HG03565 (cell line): ENCODE results near the gene TACC2.

ENCODE experiments used
- ATAC-seq: cut with Tn5 transposase; IDR thresholded peaks from one replicate; pipeline ENCODE4 v1.9.1; 2021; ENCODE audit warnings: mild to moderate bottlenecking, moderate library complexity; ENCODE audit not compliant: unreplicated experiment

Gene TACC2

GRCh38 chr10:122029499-122030199, 40.7 kb downstream of the TACC2 start:
- ATAC-seq, result no peak

GRCh38 chr10:122030200-122030552, 41.2 kb downstream of the TACC2 start:
- ATAC-seq, result no peak

DNA sequence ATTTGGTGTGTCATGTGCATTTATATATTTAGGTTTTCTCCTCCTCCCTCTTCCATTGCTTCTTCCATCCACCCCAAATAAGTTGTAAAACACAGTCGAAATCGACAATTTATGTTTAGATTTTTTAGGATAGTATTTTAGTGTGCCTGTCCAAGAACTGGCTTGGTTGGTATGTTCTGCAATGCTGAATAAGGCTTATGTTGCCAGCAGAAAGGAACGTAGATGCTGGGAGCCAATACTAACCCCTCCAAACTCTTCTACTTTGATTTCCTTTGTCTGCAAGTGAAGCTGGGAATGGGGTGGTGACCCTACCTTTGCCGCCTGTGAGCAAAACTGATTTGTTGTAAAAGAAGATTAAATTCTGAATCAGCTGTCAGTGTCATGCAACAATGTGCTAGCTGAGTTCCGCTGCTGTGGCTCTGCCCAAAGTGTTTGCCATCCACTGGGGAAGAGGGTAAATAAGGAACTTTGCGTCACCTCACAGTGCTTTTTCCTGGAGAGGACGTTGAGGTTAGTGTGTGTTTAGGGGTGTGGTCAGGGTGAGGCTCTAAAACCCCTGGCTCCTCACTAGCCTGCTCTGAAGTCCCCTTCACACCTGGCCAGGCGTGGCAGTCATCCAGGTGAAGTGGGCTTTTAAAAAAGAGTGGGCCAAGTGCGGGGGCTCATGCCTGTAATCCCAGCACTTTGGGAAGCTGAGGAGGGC, 44.4 kb downstream of the TACC2 start:
- no peak for ATAC-seq

DNA sequence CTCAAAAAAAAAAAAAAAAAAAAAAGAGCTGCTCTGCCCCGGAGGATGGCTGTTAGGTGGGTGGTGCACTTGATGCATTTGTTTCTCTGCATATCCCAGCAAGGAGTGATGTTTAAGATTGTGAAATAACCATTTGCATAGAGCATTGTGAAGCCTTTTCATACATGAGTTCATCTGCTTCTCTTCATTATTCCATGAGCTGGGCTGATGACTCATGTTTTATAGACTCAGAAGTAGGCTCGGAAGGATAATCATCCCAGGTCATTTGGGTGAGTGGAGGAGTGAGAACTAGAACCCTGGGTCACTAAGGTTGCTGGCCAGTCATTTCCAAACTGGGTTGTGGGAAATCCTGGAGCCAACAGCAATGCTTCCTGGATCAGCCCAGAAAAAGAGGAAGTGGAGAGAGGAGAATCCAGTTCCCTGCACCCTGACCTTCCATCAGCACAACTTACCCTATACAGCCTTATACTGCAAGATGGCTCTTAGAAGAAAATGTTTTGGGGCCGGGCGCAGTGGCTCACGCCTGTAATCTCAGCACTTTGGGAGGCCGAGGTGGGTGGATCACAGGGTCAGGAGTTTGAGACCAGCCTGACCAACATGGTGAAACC, 45.3 kb downstream of the TACC2 start:
- no peak for ATAC-seq

DNA sequence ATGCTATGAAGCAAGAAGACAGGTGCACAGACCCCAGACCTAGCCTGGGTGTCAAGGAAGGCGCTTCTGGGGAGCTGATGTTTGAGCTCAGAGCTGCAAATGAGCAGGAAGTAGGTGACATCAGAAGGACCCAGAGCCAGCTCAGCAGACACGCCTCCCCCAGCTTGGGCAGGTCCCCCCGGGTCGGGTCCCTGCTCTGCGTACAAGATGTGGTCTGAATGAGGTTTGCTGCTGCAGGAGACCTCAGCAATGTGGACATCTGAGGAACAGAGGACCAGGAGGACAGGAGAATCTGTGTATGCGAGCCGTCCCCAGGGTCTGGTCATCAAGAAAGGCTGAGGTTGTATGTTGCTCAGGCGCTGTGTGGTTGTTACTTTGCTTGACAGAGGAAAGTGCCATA, 51.8 kb downstream of the TACC2 start:
- ATAC-seq, result no peak

DNA sequence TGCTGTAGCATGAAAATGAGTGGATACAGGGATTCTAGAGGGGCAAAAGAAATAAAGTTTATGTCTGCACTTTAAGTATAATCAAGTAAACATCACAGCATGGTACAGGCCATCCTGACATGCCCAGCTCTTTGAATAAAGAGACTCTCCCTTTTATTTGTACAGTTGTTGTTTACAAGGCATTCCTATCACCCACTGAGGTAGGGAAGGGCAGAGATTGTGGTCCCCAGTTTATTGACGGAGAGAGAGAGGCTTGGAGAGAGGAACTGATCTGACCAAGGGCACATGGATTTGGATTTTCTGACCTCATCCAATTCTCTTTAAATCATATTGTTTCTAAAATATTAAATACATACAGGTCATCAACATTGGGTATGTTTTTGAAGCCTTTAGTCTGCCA, 53.9 kb downstream of the TACC2 start:
- ATAC-seq, result no peak

GRCh38 chr10:122044045-122044661, 55.2 kb downstream of the TACC2 start:
- no peak for ATAC-seq

- ATAC-seq, result no peak
Observed at GRCh38 chr10:122044713-122045112, 55.8 kb downstream of the TACC2 start.

- ATAC-seq, result no peak
Observed at GRCh38 chr10:122045212-122045611, 56.2 kb downstream of the TACC2 start.

DNA sequence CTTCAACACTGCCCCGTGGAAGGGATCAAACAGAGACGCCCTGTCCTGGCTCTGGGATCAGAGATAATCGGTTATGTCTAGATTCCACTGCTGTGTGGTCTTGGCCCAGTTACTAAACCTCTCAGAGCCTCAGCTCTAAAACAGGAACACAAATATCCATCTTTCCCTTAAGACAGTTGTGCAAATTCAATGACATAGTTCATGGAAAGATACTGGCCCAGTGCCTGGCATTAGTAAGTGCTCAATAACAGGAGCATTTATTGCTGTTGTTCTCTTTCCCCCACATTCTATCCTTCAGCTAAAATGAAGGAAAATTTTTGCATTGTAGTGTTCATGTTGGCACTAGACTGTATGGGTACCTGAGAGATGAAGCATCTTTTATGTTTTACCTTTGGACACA, 58.6 kb downstream of the TACC2 start:
- no peak for ATAC-seq

DNA sequence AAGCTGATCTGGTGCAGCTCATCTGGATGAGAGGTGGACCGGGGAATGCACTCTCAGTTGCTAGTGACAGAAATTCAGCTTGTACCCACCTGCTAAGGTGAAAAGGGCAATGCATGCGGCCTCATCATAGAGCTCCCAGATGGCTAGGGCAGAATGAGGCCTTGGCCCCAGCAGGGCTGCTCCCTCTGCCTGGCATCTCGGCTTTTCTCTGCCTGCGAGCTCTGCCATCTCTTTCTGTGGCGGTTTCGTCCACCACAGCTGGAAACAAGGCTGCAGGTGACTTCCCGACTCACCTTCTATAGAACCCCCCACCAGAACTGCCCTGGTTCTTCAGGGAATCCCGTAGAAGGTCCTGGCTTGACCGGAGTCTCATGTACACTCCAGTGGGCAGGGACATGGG, 60.1 kb downstream of the TACC2 start:
- ATAC-seq, result no peak

GRCh38 chr10:122050311-122050710, 61.3 kb downstream of the TACC2 start:
- no peak for ATAC-seq

GRCh38 chr10:122050811-122051210, 61.8 kb downstream of the TACC2 start:
- ATAC-seq, result no peak

- no peak for ATAC-seq
Observed at GRCh38 chr10:122051609-122052385, 62.8 kb downstream of the TACC2 start.

GRCh38 chr10:122052701-122053100, 63.7 kb downstream of the TACC2 start:
- ATAC-seq, result no peak

- no peak for ATAC-seq
Observed at GRCh38 chr10:122053314-122053713, 64.4 kb downstream of the TACC2 start.

DNA sequence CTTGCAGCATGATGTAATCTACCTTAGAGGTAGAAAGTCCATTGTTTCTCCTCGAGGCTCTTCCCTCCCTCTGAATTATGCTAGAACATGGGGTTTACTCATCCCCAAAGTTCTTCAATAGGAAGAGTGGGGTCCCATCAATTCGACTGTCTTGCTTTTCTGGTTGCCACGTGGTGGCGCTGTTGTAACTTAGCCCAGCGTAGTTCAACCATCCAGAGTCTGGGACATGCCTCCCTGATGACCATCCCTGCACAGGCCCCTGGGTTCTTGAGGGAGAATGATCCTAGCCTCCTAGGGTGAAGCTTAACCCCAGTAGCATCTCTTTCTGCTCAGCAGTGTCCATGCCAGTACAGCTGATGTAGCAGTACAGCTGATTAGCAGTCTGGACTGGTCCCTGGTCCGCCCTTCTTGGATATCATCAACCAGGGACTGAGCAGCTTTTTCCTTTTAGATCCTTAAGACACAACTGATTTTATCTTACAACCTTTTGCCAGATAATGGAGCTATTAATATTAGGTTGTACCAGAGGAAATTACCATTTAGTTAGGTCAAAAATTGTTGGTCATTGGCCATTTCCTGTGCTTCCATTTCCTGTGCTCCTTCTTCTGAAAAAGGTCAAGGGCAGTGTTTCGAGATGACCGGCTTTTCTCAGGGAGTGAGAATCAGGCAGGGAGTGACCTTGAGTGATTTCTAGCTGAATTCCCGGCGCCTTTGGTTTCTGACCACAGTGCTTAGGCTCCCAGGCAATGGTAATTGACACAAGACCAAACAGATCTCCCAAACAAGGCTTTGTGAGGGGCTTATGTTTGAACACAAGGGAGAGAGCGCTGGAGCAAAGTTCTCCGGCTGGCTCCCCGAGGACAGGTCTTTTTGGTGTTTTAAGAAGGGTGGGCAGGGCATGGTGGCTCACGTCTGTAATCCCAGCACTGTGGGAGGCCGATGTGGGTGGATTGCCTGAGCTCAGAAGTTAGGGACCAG, 65.4 kb downstream of the TACC2 start:
- no peak for ATAC-seq

GRCh38 chr10:122055252-122055651, 66.3 kb downstream of the TACC2 start:
- no peak for ATAC-seq

- ATAC-seq, result no peak
Observed at GRCh38 chr10:122056431-122057094, 67.6 kb downstream of the TACC2 start.
